GM19395 (cell line): ENCODE data around the gene CHD5.
"Not testable (repeated sequence)": the region's sequence is repeated elsewhere in the genome, so short reads cannot be mapped to it uniquely, and the experiment has no call there.

Source experiments
- ATAC-seq: cut with Tn5 transposase; IDR thresholded peaks from one replicate; pipeline ENCODE4 v1.9.1; 2021; ENCODE audit warnings: mild to moderate bottlenecking, moderate library complexity; ENCODE audit not compliant: unreplicated experiment

The CHD5 gene

DNA sequence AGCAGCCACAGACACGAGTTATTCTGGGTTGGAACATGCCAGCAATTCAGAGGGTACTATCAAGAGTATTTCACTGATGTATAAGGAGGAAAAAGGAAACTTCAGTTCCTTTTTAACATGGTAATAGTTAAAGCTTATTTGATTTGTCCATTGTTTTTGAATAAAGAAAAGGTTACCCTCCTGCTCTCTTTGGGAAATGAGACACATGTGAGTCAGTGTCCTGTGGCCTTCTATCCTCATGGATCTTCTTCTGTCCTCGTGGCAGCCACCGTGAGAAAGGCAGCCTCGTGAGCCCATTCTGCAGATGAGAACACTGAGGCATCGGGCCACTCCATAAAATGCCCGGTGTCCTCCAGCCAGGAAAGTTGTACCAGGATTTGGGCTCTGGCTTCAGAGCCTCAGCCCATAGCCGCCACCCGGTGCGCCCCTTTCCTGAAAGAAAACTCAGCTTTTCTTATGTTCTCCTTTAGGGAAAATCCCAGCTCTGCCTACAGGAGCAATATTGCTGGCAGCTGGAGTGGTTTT, 109.6 kb downstream of the CHD5 start:
- ATAC-seq = no peak

DNA sequence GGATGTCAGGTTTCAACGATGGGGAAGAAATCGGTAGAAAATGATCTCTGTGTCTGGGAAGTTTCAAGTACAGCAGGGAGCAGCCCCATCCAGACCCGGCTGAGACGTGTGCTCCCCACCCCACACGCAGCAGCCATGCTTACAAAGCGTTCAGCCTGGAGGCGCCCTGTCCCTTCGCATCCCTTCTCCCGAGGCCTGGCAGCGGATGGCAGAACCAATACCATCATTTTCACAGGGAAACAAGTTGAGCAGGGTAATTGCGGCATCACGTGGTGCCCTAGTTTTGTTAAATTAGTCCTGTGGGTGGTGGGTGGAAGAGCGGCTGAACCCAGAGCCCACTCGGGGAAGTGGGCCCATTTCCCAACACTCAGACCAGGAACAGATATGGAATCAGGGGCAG, 110.5 kb downstream of the CHD5 start:
- ATAC-seq = no peak

DNA sequence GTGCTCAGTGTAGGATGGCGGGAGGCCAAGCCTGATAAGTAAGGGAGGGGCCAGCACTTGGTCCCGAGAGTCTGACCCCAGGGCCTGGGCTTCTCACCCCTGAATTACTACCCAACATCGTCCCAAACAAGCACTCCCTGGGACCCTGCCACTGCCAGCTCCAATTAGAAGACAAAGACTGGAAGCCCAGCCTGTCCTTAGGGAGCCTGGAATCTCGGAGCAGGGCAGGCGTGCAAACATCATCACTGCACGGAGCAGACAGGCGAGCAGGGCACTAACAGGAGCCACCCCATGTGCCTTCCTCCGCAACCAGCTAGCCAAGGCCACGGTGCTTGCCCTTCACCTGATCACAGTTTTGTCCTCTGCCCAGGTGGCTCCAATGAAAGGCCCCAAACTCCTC, 111.2 kb downstream of the CHD5 start:
- no peak for ATAC-seq

DNA sequence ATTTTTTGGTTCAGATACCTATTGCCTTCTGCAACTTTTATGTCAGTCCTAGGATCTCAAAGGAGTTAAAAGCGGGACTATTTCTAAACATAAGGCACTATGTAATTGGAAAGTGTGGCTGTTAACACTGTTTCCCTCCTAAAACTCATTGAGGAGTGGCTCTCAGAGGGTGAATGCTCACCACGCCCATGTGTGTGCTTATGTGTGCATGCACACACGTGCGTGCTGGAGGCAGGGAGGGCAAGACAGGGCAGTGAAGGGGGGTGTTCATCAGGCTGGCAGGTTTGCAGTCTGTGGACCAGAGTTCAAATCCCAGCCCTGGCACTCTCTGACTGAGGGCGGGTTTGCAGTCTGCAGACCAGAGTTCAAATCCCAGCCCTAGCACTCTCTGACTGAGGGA, 112.0 kb downstream of the CHD5 start:
- no peak for ATAC-seq

DNA sequence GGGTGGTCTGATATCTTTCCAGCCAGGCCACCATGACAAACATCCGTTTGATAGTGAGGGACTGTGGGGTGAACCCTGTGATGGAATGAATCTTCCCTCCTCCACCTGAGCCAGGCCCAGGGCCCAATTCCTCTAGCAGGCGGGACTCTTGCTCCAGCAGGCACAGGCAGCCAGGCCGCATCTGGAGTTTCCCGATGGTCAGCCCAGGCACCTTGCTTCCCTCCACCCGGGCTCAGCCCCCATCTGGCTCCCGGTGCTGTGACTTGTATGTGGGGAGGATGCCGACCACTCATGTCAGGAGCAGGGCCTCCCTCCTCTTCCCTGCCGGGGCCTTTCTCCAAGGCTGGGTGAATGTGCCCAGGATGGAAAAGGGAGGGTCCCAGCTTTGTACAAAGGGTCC, 113.4 kb downstream of the CHD5 start:
- no peak for ATAC-seq

DNA sequence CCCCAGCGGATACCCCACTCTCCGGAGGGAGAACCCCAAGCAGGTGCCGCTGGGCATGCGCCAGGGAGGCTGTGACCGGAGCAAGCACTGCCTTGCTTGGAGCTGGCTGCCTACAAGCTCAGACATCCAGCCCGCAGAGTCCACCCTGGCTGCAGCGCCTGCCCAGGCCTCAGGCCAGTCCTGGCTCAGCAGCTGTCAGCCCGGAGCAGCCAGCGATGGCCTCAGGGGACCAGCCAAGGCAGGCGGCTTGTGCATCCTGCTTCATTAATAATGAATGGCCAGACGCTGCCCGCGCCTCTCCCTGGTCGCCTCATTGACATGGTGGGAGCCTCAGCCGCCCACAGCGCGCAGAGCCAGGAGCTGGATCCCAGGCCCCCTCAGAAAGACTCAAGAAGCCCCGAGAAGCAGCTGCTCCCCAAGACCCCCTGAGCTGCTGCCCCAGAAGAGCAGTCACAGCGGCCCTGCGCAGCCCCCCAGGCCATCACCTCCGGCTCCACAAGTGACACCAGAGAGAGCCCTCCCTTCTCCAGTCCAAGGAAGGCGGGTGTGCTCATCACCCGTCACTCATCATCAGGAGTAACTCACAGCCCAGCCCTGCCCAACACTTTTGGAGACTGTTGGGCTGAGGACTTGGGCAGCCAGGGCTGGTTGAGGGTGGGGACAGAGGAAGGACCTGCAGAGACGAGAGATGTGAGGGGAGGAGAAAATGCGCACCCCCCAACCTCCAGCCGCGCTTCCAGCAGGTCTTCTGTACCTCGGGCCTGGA, 114.8 kb downstream of the CHD5 start:
- ATAC-seq = no peak

DNA sequence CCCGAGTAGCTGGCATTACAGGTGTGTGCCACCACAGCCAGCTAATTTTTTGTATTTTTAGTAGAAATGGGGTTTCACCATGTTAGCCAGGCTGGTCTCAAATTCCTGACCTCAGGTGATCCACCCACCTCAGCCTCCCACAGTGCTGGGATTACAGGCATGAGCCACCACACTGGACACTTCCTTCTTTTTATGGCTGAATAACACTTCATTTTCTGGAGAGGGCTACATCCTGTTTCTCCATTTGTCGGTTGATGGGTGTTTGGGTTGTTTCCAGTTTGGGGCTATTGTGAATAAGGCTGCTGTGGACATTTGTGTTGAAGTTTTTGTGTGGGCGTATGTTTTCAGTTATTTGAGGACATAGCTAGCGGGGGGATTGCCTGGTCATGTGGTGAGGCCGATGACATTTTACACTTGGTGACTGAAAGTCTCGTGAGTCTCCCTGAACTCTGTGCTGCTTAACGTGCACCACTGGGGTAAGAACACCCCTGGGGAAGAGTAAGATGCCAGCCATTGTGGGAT, 116.5 kb downstream of the CHD5 start:
- not testable (repeated sequence) for ATAC-seq

DNA sequence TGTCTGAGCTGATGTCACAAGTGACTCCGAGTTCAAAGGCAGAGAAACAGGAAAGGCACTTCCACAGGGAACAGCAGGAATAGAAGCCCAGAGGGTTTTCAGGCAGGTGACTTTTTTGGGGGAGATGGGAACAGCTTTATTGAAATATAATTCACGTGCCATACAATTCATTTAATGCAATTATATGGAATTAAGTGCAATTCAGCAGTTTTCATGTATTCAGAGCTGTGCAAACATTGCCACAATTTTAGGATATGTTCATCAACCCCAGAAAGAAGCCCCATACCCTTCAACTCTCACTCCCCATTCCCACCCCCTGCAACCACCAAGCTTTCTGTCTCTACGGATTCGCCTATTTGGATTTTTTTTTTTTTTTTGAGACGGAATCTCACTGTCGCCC, 117.5 kb downstream of the CHD5 start:
- ATAC-seq = no peak

DNA sequence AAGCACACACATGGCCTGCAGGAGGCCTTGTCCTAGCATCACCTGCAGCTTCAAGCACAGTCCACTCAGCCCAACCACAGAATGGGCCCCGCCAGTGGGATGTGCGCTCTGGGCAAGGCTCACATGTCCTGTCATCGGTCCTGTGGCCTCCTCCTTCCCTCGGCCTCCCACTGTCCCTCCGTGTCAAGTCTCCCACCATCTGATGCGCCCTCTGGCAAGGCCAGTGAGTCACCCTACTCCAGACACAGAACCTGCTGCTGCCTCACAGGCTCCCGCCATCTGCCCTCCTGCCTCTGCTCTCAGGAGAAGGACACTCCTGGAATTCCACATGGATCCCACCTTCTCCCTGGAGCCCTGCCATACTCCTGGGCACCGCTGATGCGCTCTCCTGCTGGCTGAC, 120.3 kb downstream of the CHD5 start:
- ATAC-seq = no peak

DNA sequence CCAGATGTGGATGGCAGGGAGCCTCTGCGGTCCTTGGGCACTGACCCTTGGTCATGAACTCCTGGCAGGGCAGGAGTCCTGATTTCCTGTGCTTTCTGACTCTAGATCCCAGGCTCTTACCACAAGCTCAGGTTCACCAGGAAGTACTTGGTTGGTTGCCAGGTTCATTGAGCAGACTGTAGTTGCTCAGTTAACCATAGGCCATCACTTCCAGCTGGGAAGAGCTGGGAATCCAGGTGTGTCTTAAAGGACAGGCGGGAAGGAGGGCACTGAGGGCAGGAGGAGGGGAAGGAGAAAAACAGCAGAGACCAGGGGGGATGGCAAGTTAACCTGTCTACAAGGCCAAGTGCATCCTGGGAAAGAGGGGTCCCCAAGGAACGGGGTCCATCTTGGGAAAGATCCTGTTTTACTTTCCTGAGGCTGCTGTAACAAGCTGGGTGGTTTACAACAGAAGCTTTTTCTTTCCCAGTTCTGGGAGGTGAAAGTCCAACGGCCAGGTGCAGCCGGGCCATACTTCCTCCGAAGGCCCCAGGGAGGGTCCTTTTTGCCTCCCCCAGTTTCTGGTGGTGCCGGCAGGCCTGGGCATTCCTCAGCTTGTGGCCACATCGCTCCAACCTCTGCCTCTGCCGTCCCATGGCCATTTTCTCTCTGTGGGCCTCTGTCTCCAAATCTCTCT, 122.8 kb downstream of the CHD5 start:
- ATAC-seq = no peak

DNA sequence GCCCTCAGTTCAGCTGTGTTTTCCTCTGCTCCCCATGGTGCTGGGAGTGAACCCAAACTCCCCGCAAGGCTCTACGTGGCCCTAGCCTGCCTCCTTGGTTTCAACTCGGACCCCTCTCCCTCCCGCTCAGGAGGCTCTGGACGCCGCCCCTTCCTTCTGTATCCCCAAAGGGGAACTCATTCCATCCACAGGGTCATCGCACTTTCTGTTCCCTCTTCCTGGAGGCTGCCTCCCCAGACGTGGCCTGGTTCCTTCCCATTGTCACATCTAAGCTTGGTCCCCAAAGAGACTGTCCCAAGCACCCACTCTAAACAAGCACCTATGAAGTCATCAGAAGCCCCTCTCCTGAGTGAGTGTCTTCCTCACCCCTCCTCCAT, 123.6 kb downstream of the CHD5 start:
- ATAC-seq = no peak

DNA sequence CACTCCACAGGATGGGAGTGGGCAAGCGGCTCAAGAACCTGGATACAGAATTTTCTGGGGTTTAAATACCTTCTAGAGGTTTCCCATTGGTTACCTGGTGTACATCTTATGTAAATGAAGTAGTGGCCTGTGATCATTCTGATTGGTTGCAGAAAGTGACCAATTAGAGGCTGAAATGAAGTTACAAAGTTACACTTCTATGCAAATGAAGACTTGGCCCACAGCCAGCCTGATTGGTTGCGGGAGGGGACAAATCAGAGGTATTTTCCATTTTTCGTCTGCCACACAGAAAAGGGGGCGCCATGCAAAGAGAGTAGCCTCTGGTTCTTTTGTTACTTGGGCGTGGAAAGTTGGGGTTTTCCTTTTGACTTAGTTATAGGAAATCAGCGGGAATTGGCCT, 125.5 kb downstream of the CHD5 start:
- no peak for ATAC-seq

DNA sequence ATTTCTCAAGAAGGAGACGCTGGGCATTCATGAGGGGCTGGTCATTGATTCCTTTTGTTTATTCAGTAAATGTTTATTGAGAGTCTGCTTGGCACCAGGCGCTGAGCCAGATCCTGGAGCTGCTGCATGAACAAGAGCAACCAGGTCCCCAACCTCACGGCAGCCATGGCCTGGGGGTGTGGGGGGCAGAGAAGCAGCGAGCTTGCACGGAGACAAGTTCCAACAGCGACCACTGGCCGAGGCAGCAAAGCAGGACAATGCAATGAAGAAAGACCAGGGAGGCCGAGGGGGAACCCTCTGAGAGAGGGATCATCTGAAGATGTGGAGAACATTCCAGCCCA, 126.9 kb downstream of the CHD5 start:
- no peak for ATAC-seq

DNA sequence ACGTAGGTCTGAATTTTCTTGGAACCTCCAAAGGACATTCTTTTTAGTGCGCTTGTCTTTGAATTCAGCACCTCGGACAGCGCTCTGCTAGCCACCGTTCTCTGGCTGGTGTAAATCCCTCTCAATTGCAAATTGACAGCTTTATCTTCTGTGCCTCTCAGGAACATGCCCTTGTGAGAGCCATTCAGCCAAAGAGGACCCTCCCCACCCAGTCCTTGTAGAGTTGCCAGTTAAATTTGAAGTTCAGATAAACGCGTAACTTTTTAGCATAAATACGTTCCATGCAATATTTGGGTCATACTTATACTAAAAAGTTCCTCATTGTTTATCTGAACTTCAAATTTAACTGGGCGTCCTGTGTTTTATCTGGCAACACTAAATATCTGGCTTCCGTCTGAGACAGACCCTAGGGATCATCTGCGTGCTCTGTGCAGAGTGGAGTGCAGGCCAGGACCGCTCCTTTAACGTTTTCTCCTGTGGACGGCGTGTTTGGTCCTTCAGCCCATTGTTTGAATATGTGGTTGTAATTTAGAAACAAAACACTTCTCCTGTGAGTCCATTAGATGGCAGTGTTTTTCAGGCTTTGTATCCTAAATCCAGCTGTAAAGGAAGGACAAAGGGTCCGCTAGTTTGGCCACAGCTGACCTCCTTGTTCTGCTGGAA, 127.4 kb downstream of the CHD5 start:
- ATAC-seq = no peak
